GM19035 (cell line): Measurements from ENCODE around the gene AFDN.

Experiments
- ATAC-seq: cut with Tn5 transposase; IDR thresholded peaks from one replicate; pipeline ENCODE4 v1.9.1; 2021; ENCODE audit not compliant: unreplicated experiment

Gene AFDN

GRCh38 chr6:167870321-167870720 lies 43.6 kb downstream of the AFDN start:
- ATAC-seq = no peak

GRCh38 chr6:167872538-167873210 lies 46.0 kb downstream of the AFDN start:
- ATAC-seq = no peak

- ATAC-seq = no peak
Observed at GRCh38 chr6:167877994-167878779, 51.5 kb downstream of the AFDN start.

GRCh38 chr6:167879612-167880011 lies 52.9 kb downstream of the AFDN start:
- no peak for ATAC-seq

GRCh38 chr6:167881327-167881726 lies 54.6 kb downstream of the AFDN start:
- ATAC-seq = no peak

GRCh38 chr6:167882244-167882643 lies 55.5 kb downstream of the AFDN start:
- no peak for ATAC-seq

GRCh38 chr6:167888098-167888497 lies 61.4 kb downstream of the AFDN start:
- no peak for ATAC-seq

GRCh38 chr6:167892835-167893815 lies 66.4 kb downstream of the AFDN start:
- no peak for ATAC-seq

- ATAC-seq = no peak
Observed at GRCh38 chr6:167894965-167895364, 68.3 kb downstream of the AFDN start.

- no peak for ATAC-seq
Observed at GRCh38 chr6:167896648-167897047, 69.9 kb downstream of the AFDN start.

GRCh38 chr6:167898673-167899311 lies 72.1 kb downstream of the AFDN start:
- no peak for ATAC-seq

- ATAC-seq = no peak
Observed at GRCh38 chr6:167904791-167905190, 78.1 kb downstream of the AFDN start.

- no peak for ATAC-seq
Observed at GRCh38 chr6:167906899-167907298, 80.2 kb downstream of the AFDN start.

GRCh38 chr6:167907837-167908681 lies 81.3 kb downstream of the AFDN start:
- ATAC-seq = no peak

- ATAC-seq = no peak
Observed at GRCh38 chr6:167910007-167910406, 83.3 kb downstream of the AFDN start.

- no peak for ATAC-seq
Observed at GRCh38 chr6:167910652-167911051, 83.9 kb downstream of the AFDN start.

GRCh38 chr6:167912494-167912893 lies 85.8 kb downstream of the AFDN start:
- no peak for ATAC-seq

GRCh38 chr6:167913699-167914098 lies 87.0 kb downstream of the AFDN start:
- ATAC-seq = no peak

GRCh38 chr6:167915139-167915538 lies 88.4 kb downstream of the AFDN start:
- no peak for ATAC-seq

- ATAC-seq = no peak
Observed at GRCh38 chr6:167917551-167918154, 90.9 kb downstream of the AFDN start.
